HG03064 (cell line): ENCODE data around the gene PGBD5.
A peak's percentile ranks its signal among the peaks of the same experiment; 100 is the strongest.

Experiments
- ATAC-seq: cut with Tn5 transposase; IDR thresholded peaks from one replicate; pipeline ENCODE4 v1.9.1; 2021; ENCODE audit warnings: low read depth; ENCODE audit not compliant: unreplicated experiment

PGBD5 gene

GRCh38 chr1:230310381-230311163 lies 115.6 kb downstream of the PGBD5 start:
- ATAC-seq = peak; percentile 55

GRCh38 chr1:230309646-230310177 lies 116.4 kb downstream of the PGBD5 start:
- ATAC-seq = no peak

GRCh38 chr1:230308821-230309220 lies 117.3 kb downstream of the PGBD5 start:
- ATAC-seq = no peak

GRCh38 chr1:230308039-230308438 lies 118.1 kb downstream of the PGBD5 start:
- ATAC-seq = no peak

- ATAC-seq = no peak
Measured at GRCh38 chr1:230307213-230307612, 118.9 kb downstream of the PGBD5 start.

GRCh38 chr1:230306169-230306568 lies 120.0 kb downstream of the PGBD5 start:
- no peak for ATAC-seq

- no peak for ATAC-seq
Measured at GRCh38 chr1:230303822-230304221, 122.3 kb downstream of the PGBD5 start.

GRCh38 chr1:230303069-230303468 lies 123.1 kb downstream of the PGBD5 start:
- ATAC-seq = no peak

GRCh38 chr1:230301822-230302221 lies 124.3 kb downstream of the PGBD5 start:
- no peak for ATAC-seq

- no peak for ATAC-seq
Measured at GRCh38 chr1:230301322-230301721, 124.8 kb downstream of the PGBD5 start.

GRCh38 chr1:230300322-230301301 lies 125.5 kb downstream of the PGBD5 start:
- ATAC-seq = no peak

GRCh38 chr1:230299191-230300006 lies 126.7 kb downstream of the PGBD5 start:
- ATAC-seq = no peak

GRCh38 chr1:230295367-230295766 lies 130.8 kb downstream of the PGBD5 start:
- no peak for ATAC-seq

GRCh38 chr1:230293390-230293700 lies 132.8 kb downstream of the PGBD5 start:
- ATAC-seq = no peak

GRCh38 chr1:230292689-230293389 lies 133.3 kb downstream of the PGBD5 start:
- ATAC-seq = no peak

GRCh38 chr1:230291731-230292620 lies 134.2 kb downstream of the PGBD5 start:
- no peak for ATAC-seq

- no peak for ATAC-seq
Measured at GRCh38 chr1:230289350-230289644, 136.8 kb downstream of the PGBD5 start.

GRCh38 chr1:230288641-230289349 lies 137.3 kb downstream of the PGBD5 start:
- no peak for ATAC-seq
